ENCODE measurements around the gene DENND5B. TPM values are rescaled to one million over a fixed set of nuclear protein-coding genes. Genes with fewer than 3 reads are reported as not detected.

DENND5B gene
- total and polyA plus RNA-seq, 4 donors: 18.8 to 44.4 (median 25.6) TPM

- Histone ChIP-seq H3K9me3 (ENCODE audit: control insufficient read depth, insufficient read depth, low read length) (no peaks in the 10 kb centered on the region), H3K27me3 (ENCODE audit: control insufficient read depth, insufficient read depth, low read length) (no peaks in the 10 kb centered on the region), H3K4me3 (ENCODE audit: low read depth, low read length) (no peak overlapping the region), H3K4me1 (ENCODE audit: control insufficient read depth, insufficient read depth, low read length) (no peaks in the 10 kb centered on the region), H3K27ac (ENCODE audit: low read depth, low read length) (no peak overlapping the region), H3K36me3 (ENCODE audit: control insufficient read depth, insufficient read depth, low read length) (no peaks in the 10 kb centered on the region)
- no peak for DNase-seq (ENCODE audit: low read depth in 4 of 6, low spot score in 6 of 6)
- 94% methylated on average over 6 of the region's 8 CpGs for WGBS (ENCODE audit: insufficient coverage)
These were observed 6.1 kb upstream of the DENND5B start for GRCh38 chr12:31597066-31597465.

- DNase-seq (ENCODE audit: low read depth in 4 of 6, low spot score in 6 of 6): no peak
- Histone ChIP-seq H3K27me3 (ENCODE audit: control insufficient read depth, insufficient read depth, low read length) (no peaks in the 10 kb centered on the region), H3K9me3 (ENCODE audit: control insufficient read depth, insufficient read depth, low read length) (no peaks in the 10 kb centered on the region), H3K27ac (ENCODE audit: low read depth, low read length) (no peak overlapping the region), H3K36me3 (ENCODE audit: control insufficient read depth, insufficient read depth, low read length) (no peaks in the 10 kb centered on the region), H3K4me3 (ENCODE audit: low read depth, low read length) (no peak overlapping the region), H3K4me1 (ENCODE audit: control insufficient read depth, insufficient read depth, low read length) (peaks cover 4% of the 10 kb centered on the region)
- 45% methylated on average over 3 of the region's 5 CpGs for WGBS (ENCODE audit: insufficient coverage)
These were observed 3.7 kb upstream of the DENND5B start for GRCh38 chr12:31594681-31595080.

- WGBS (ENCODE audit: insufficient coverage): 2% methylated on average over 10 of the region's 16 CpGs
These were observed 505 bp upstream of the DENND5B start for GRCh38 chr12:31591380-31591901.

GRCh38 chr12:31589904-31590641, 863 bp downstream of the DENND5B start:
- H3K9me3 ChIP-seq (ENCODE audit: control insufficient read depth, insufficient read depth, low read length): no peaks in the 10 kb centered on the region
- no peaks in the 10 kb centered on the region for H3K27me3 ChIP-seq (ENCODE audit: control insufficient read depth, insufficient read depth, low read length)
- peak; percentile 29 to 84 (median 48) for DNase-seq (ENCODE audit: low read depth in 4 of 6, low spot score in 6 of 6)
- H3K36me3 ChIP-seq (ENCODE audit: control insufficient read depth, insufficient read depth, low read length): no peaks in the 10 kb centered on the region
- H3K4me3 ChIP-seq (ENCODE audit: low read depth, low read length): peak overlapping the region; percentile 80
- under 1% methylated on average over 85 of the region's 85 CpGs for whole genome bisulfite sequencing (ENCODE audit: insufficient coverage)
- peaks cover 4% of the 10 kb centered on the region for H3K4me1 ChIP-seq (ENCODE audit: control insufficient read depth, insufficient read depth, low read length)
- peak overlapping the region; percentile 85 for H3K27ac ChIP-seq (ENCODE audit: low read depth, low read length)

More at GRCh38 chr12:31591380-31591901, 505 bp upstream of the DENND5B start:
- Histone ChIP-seq H3K4me1 (ENCODE audit: control insufficient read depth, insufficient read depth, low read length) (peaks cover 4% of the 10 kb centered on the region), H3K9me3 (ENCODE audit: control insufficient read depth, insufficient read depth, low read length) (no peaks in the 10 kb centered on the region), H3K27me3 (ENCODE audit: control insufficient read depth, insufficient read depth, low read length) (no peaks in the 10 kb centered on the region), H3K4me3 (ENCODE audit: low read depth, low read length) (peak overlapping the region; percentile 75), H3K27ac (ENCODE audit: low read depth, low read length) (peak overlapping the region; percentile 80), H3K36me3 (ENCODE audit: control insufficient read depth, insufficient read depth, low read length) (no peaks in the 10 kb centered on the region)
- DNase-seq (ENCODE audit: low read depth in 4 of 6, low spot score in 6 of 6): peak in 2 of 6 donors; percentile 62 to 77

GRCh38 chr12:31589598-31589903, 1.4 kb downstream of the DENND5B start:
- DNase-seq (ENCODE audit: low read depth in 4 of 6, low spot score in 6 of 6): peak in 2 of 6 donors; percentile 29 to 43
- peaks cover 4% of the 10 kb centered on the region for H3K4me1 ChIP-seq (ENCODE audit: control insufficient read depth, insufficient read depth, low read length)
- H3K36me3 ChIP-seq (ENCODE audit: control insufficient read depth, insufficient read depth, low read length): no peaks in the 10 kb centered on the region
- peak overlapping the region; percentile 80 for H3K4me3 ChIP-seq (ENCODE audit: low read depth, low read length)
- no peaks in the 10 kb centered on the region for H3K27me3 ChIP-seq (ENCODE audit: control insufficient read depth, insufficient read depth, low read length)
- WGBS (ENCODE audit: insufficient coverage): under 1% methylated on average over 13 of the region's 15 CpGs
- peak overlapping the region; percentile 85 for H3K27ac ChIP-seq (ENCODE audit: low read depth, low read length)
- no peaks in the 10 kb centered on the region for H3K9me3 ChIP-seq (ENCODE audit: control insufficient read depth, insufficient read depth, low read length)

GRCh38 chr12:31588976-31589375, 2.0 kb downstream of the DENND5B start:
- H3K4me1 ChIP-seq (ENCODE audit: control insufficient read depth, insufficient read depth, low read length): peaks cover 4% of the 10 kb centered on the region
- no CpG with 5 or more reads among the region's 3 CpGs for WGBS (ENCODE audit: insufficient coverage)
- no peaks in the 10 kb centered on the region for H3K36me3 ChIP-seq (ENCODE audit: control insufficient read depth, insufficient read depth, low read length)
- H3K9me3 ChIP-seq (ENCODE audit: control insufficient read depth, insufficient read depth, low read length): no peaks in the 10 kb centered on the region
- no peak overlapping the region for H3K27ac ChIP-seq (ENCODE audit: low read depth, low read length)
- no peak overlapping the region for H3K4me3 ChIP-seq (ENCODE audit: low read depth, low read length)
- H3K27me3 ChIP-seq (ENCODE audit: control insufficient read depth, insufficient read depth, low read length): no peaks in the 10 kb centered on the region
- DNase-seq (ENCODE audit: low read depth in 4 of 6, low spot score in 6 of 6): peak in 1 of 6 donors; percentile 16

- no peak for DNase-seq (ENCODE audit: low read depth in 4 of 6, low spot score in 6 of 6)
- Histone ChIP-seq H3K36me3 (ENCODE audit: control insufficient read depth, insufficient read depth, low read length) (no peaks in the 10 kb centered on the region), H3K4me1 (ENCODE audit: control insufficient read depth, insufficient read depth, low read length) (peaks cover 3% of the 10 kb centered on the region), H3K9me3 (ENCODE audit: control insufficient read depth, insufficient read depth, low read length) (no peaks in the 10 kb centered on the region), H3K27me3 (ENCODE audit: control insufficient read depth, insufficient read depth, low read length) (no peaks in the 10 kb centered on the region), H3K4me3 (ENCODE audit: low read depth, low read length) (no peak overlapping the region), H3K27ac (ENCODE audit: low read depth, low read length) (no peak overlapping the region)
- WGBS (ENCODE audit: insufficient coverage): 92% methylated on average over 4 of the region's 4 CpGs
These were observed 4.2 kb downstream of the DENND5B start for GRCh38 chr12:31586728-31587127.

- no CpG with 5 or more reads among the region's 2 CpGs for WGBS (ENCODE audit: insufficient coverage)
- H3K9me3 ChIP-seq (ENCODE audit: control insufficient read depth, insufficient read depth, low read length): no peaks in the 10 kb centered on the region
- H3K36me3 ChIP-seq (ENCODE audit: control insufficient read depth, insufficient read depth, low read length): no peaks in the 10 kb centered on the region
- H3K4me1 ChIP-seq (ENCODE audit: control insufficient read depth, insufficient read depth, low read length): no peaks in the 10 kb centered on the region
- no peaks in the 10 kb centered on the region for H3K27me3 ChIP-seq (ENCODE audit: control insufficient read depth, insufficient read depth, low read length)
- DNase-seq (ENCODE audit: low read depth in 4 of 6, low spot score in 6 of 6): no peak
- no peak overlapping the region for H3K4me3 ChIP-seq (ENCODE audit: low read depth, low read length)
- no peak overlapping the region for H3K27ac ChIP-seq (ENCODE audit: low read depth, low read length)
These were observed 5.0 kb downstream of the DENND5B start for GRCh38 chr12:31585895-31586294.

GRCh38 chr12:31585271-31585670, 5.7 kb downstream of the DENND5B start:
- DNase-seq (ENCODE audit: low read depth in 4 of 6, low spot score in 6 of 6): no peak
- Histone ChIP-seq H3K27me3 (ENCODE audit: control insufficient read depth, insufficient read depth, low read length) (no peaks in the 10 kb centered on the region), H3K27ac (ENCODE audit: low read depth, low read length) (no peak overlapping the region), H3K4me3 (ENCODE audit: low read depth, low read length) (no peak overlapping the region), H3K4me1 (ENCODE audit: control insufficient read depth, insufficient read depth, low read length) (no peaks in the 10 kb centered on the region), H3K9me3 (ENCODE audit: control insufficient read depth, insufficient read depth, low read length) (no peaks in the 10 kb centered on the region), H3K36me3 (ENCODE audit: control insufficient read depth, insufficient read depth, low read length) (no peaks in the 10 kb centered on the region)
- 57% methylated on average over 1 of the region's 3 CpGs for WGBS (ENCODE audit: insufficient coverage)

GRCh38 chr12:31584782-31585181, 6.2 kb downstream of the DENND5B start:
- no peak overlapping the region for H3K4me3 ChIP-seq (ENCODE audit: low read depth, low read length)
- H3K4me1 ChIP-seq (ENCODE audit: control insufficient read depth, insufficient read depth, low read length): no peaks in the 10 kb centered on the region
- no peaks in the 10 kb centered on the region for H3K36me3 ChIP-seq (ENCODE audit: control insufficient read depth, insufficient read depth, low read length)
- no peak overlapping the region for H3K27ac ChIP-seq (ENCODE audit: low read depth, low read length)
- WGBS (ENCODE audit: insufficient coverage): 81% methylated on average over 4 of the region's 6 CpGs
- H3K9me3 ChIP-seq (ENCODE audit: control insufficient read depth, insufficient read depth, low read length): no peaks in the 10 kb centered on the region
- no peak for DNase-seq (ENCODE audit: low read depth in 4 of 6, low spot score in 6 of 6)
- no peaks in the 10 kb centered on the region for H3K27me3 ChIP-seq (ENCODE audit: control insufficient read depth, insufficient read depth, low read length)
